HG02981 (cell line): ENCODE data around the gene NCAPG2.
"Not testable (repeated sequence)": the region's sequence is repeated elsewhere in the genome, so short reads cannot be mapped to it uniquely, and the experiment has no call there.

Experiments used
- ATAC-seq: cut with Tn5 transposase; IDR thresholded peaks from one replicate; pipeline ENCODE4 v1.9.1; 2021; ENCODE audit warnings: mild to moderate bottlenecking, moderate library complexity; ENCODE audit not compliant: unreplicated experiment

Gene NCAPG2

DNA sequence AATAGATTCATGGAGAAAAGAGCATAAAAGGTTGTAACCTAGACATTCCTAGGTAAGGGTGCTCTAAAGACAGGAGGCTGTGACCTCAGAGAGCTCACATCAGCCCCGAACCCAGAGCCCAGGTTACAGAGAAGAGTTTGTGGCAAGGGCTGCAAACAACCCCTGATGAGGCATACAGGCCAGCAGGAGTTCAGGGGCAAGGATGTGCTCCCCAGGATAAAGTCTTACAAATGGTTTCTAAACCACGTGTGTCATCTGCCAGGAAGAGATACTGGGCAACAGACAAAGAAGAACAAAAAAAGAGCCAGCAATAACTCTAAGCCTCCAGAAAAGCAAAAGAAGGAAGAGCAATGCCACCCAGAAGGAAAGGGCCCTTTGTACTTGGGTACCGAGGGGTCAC lies 27.7 kb downstream of the NCAPG2 start:
- ATAC-seq: no peak

- ATAC-seq: no peak
Observed at GRCh38 chr7:158676171-158676840, 28.3 kb downstream of the NCAPG2 start.

DNA sequence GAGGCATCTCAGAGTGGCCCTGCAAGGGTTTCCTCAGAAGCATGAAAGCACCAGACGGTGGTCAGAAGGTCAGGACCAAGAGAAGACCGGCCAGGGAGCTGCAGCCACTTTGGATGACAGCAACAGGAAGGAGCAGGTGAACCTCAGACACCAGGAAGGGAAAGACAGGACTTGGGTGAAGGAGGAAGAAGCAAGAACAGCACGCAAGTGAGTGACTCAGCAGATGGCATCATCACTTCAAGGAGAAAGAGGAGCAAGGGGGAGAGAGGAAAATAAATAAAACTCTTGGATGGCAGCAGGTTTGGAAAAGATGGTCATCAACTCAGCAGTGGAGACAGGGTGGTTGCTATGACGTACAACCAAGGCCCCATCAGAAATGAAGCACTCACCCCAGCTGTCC lies 31.6 kb downstream of the NCAPG2 start:
- no peak for ATAC-seq

DNA sequence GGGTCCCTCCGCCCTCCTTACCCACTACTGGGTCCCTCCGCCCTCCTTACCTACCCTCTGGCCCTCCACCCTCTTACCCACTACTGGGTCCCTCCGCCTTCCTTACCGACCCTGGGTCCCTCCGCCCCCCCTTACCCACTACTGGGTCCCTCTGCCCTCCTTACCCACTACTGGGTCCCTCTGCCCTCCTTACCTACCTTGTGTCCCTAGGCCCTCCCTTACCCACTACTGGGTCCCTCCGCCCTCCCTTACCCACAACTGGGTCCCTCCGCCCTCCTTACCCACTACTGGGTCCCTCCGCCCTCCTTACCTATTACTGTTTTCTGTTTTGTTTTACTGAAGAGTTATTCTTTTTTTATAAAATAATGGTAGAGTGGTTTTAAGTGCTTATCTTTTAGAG lies 36.5 kb downstream of the NCAPG2 start:
- not testable (repeated sequence) for ATAC-seq

- ATAC-seq: not testable (repeated sequence)
Observed at GRCh38 chr7:158666966-158667678, 37.5 kb downstream of the NCAPG2 start.

- ATAC-seq: no peak
Observed at GRCh38 chr7:158666401-158666800, 38.2 kb downstream of the NCAPG2 start.

- no peak for ATAC-seq
Observed at GRCh38 chr7:158664406-158664805, 40.2 kb downstream of the NCAPG2 start.

DNA sequence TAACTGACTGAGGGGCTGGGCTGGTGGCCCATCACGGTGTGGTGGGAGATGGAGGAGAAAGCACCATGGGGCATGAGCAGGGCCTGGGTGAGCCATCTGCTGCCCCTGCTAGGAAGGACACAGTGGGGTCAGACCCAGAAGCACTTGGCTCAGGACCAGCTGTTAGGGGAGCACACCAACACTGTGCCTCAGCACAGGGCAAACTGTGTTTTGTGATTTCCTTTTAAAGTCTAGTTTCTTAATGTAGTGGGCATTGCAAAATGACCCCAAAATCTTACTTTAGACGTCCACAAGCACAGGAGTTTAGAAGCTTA lies 41.2 kb downstream of the NCAPG2 start:
- no peak for ATAC-seq

- ATAC-seq: no peak
Observed at GRCh38 chr7:158662610-158663427, 41.8 kb downstream of the NCAPG2 start.

- ATAC-seq: no peak
Observed at GRCh38 chr7:158658475-158658874, 46.1 kb downstream of the NCAPG2 start.

- ATAC-seq: peak; percentile 39
Observed at GRCh38 chr7:158657189-158657746, 47.3 kb downstream of the NCAPG2 start.

GRCh38 chr7:158655931-158656441 lies 48.6 kb downstream of the NCAPG2 start:
- ATAC-seq: peak; percentile 97

DNA sequence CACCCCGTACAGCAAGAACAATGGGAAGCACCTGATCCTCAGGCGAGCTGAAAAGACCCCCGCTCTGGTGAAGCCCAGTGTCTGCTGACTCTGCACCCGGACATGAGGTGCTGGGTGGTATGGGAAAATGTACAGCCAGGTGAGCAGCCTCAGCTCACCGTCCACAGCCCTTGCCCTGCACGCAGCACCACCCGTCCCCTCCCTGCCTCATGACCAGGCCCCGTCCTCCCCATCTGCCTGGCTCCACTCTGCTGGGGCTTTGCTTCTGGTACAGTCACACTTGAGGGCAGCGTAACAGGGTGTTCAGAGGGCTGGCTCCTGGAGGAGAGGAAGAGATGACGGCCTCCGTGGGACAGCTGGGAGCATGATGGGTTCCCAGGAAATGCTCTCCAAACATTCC lies 49.1 kb downstream of the NCAPG2 start:
- no peak for ATAC-seq

GRCh38 chr7:158651968-158652565 lies 52.5 kb downstream of the NCAPG2 start:
- ATAC-seq: no peak

DNA sequence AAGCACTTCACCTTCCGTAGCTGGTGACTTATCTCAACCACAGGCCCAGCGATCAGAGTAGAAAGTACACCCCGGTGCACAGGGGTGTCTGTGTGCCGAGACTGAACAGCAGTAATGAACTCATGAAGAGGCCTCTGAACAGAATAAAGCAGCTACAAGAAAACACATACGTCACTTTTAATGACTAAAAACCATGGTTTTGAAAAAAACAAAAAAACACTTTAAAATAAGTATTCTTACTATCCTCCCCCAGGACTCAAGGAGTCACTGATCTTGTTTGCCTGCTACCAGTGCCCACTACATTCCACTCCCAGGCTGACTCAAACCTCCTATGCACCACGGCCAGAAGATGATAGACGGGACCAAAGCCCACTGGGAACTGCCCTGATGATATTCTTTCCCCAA lies 53.8 kb downstream of the NCAPG2 start:
- ATAC-seq: no peak

- no peak for ATAC-seq
Observed at GRCh38 chr7:158649279-158649678, 55.3 kb downstream of the NCAPG2 start.

GRCh38 chr7:158648787-158649186 lies 55.8 kb downstream of the NCAPG2 start:
- ATAC-seq: no peak

DNA sequence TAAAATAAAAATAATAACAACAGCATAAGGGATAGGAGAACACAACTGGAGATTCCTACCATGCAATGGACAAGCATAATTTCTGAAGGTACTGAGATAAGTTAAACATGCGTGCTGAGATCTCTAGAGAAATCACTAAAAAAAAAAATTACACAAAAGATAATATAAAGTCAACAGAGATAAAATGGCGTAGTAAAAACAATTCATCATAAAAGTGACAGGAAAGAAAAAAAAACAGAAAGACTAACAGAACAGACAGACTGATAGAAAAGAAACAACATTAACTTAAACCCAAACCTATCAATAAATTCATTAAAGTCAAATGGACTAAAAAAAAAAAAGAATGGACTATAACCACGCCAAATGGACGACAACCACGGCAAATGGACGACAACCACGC lies 56.4 kb downstream of the NCAPG2 start:
- no peak for ATAC-seq

DNA sequence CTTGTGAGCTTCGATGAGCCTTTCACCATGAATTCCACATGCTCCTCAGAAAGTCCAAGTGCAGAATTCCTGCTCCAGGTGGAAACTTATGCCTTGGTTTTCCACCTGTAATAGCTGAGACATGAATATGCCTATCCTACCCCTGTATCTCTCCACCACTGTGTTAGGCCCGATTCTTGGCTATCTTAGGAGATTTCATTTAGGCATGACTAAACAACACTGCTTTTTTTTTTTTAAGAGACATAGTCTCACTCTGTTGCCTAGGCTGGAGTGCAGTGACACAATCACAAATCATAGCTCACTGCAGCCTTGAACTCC lies 57.2 kb downstream of the NCAPG2 start:
- ATAC-seq: no peak

GRCh38 chr7:158646766-158647474 lies 57.7 kb downstream of the NCAPG2 start:
- no peak for ATAC-seq

DNA sequence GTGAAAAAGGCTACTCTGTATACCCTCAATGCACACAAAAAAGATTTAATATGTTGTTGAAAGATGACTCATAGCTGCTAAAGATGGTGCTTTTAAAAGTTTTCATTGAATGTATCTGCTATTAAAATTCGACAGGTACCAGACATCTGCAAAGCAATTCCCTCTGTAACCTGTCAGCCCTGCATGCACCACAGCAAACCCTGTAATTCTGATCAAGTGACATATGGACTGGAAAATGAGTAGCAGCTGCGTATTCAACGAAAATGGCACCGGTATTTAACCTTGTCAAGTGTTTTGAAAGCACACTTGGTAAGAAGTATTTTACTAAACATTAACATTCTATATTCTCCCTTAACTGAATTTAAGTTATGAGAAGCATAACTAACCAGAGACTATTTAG lies 58.8 kb downstream of the NCAPG2 start:
- ATAC-seq: no peak
